Testis (tissue), 3 donors: ENCODE data around the gene THUMPD2. TPM values are rescaled to one million over a fixed set of nuclear protein-coding genes. Genes with fewer than 3 reads are reported as not detected.

Experiments
- DNase-seq: peaks from one replicate; pipeline ENCODE4 v3.0.0-alpha.2; 2019
- H3K27ac ChIP-seq, 2 donors: fragments of 200-600 bp; sonication (generic); one replicate each; pipeline ENCODE4 v1.5.1; 2019
- H3K27me3 ChIP-seq: fragments of 200-600 bp; sonication (generic); one replicate; pipeline ENCODE4 v1.5.1; 2019
- H3K36me3 ChIP-seq: fragments of 200-600 bp; sonication (generic); one replicate; pipeline ENCODE4 v1.5.1; 2017; ENCODE audit warnings: low read depth; ENCODE audit errors: missing control alignments
- H3K4me1 ChIP-seq: fragments of 200-600 bp; sonication (generic); one replicate; pipeline ENCODE4 v1.5.1; 2019
- H3K4me3 ChIP-seq, 2 donors: fragments of 200-600 bp; sonication (generic); one replicate each; pipeline ENCODE4 v1.5.1; 2017 to 2019
- H3K9me3 ChIP-seq: fragments of 200-600 bp; sonication (generic); one replicate; pipeline ENCODE4 v1.5.1; 2017
- POLR2A ChIP-seq: fragments of 450-650 bp; IDR thresholded peaks from one replicate; pipeline ENCODE4 v1.6.1; 2017; ENCODE audit warnings: antibody characterized with exemption, mild to moderate bottlenecking, moderate library complexity
- WGBS, 2 donors: methylation state at CpG; one replicate each; pipeline ENCODE4 v1.1.5; 2018; 5-methylcytosine and 5-hydroxymethylcytosine counted together
- intact Hi-C: fragments of 100-400 bp; cut with DNase I; formaldehyde crosslinking; loops from one replicate; pipeline ENCODE4 v1.15.1; 2023; ENCODE audit warnings: low total_unique reads
- polyA plus RNA-seq: library from polyadenylated mRNA; stranded (reverse); fragments of 350-450 nt; fragmentation: Illumina TruSeq; extraction: RNeasy Lipid Tissue Mini Kit (QIAGEN cat#74804); gene quantifications from one replicate; pipeline ENCODE4 v1.2.3, GENCODE V29; 2014; ENCODE audit warnings: low read depth, low replicate concordance; ENCODE audit not compliant: insufficient read depth
- total RNA-seq, 2 donors: library from RNA; depleted of rRNA; stranded (reverse); fragments of >200 nt; gene quantifications; one replicate each; pipeline ENCODE4 v1.2.3, GENCODE V29; 2016
- TF ChIP-seq, protein P1 (sequence below), 3 experiments: fragments of 450-650 bp in 2 of 3; fragments of 200-600 bp in 1 of 3; sonication (generic) in 1 of 3; IDR thresholded peaks; one replicate each; pipeline ENCODE4 v1.5.1; 2016 to 2019; ENCODE audit warnings: antibody characterized with exemption in 3 of 3, mild to moderate bottlenecking in 2 of 3, moderate library complexity in 1 of 3

Gene THUMPD2
- total and polyA plus RNA-seq, 3 donors from 2014 or later: 3.8 to 16.6 (median 15.4) TPM

DNA sequence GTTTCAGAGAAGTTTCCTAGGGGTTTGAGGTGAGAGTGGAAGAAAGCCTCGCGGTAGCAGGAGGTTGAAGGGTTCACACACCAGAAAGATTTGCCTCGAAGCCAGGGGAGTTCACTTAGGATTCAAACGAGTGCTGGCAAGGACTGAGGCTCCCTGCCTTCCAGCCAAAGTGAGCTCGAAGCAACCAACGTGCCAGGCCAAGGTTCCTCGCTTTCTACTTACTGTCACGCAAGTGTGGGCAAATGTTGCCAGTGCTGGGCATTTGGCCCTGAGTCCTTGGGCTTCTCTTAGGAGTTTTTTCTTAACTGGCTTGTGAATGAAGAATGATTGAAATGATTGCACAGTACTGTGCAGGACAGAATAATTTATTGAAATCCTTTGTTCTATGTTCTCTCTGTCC lies 59.7 kb downstream of the THUMPD2 start:
- Histone ChIP-seq H3K4me1 (no peaks in the 10 kb centered on the region), H3K27ac (no peak overlapping the region), H3K27me3 (no peaks in the 10 kb centered on the region), H3K36me3 (no peaks in the 10 kb centered on the region), H3K9me3 (no peaks in the 10 kb centered on the region), H3K4me3 (no peak overlapping the region)
- peak; percentile 44 for DNase-seq
- intact Hi-C loops: no loop called here
- TF ChIP-seq POLR2A: no peak
- TF ChIP-seq, protein P1, sequence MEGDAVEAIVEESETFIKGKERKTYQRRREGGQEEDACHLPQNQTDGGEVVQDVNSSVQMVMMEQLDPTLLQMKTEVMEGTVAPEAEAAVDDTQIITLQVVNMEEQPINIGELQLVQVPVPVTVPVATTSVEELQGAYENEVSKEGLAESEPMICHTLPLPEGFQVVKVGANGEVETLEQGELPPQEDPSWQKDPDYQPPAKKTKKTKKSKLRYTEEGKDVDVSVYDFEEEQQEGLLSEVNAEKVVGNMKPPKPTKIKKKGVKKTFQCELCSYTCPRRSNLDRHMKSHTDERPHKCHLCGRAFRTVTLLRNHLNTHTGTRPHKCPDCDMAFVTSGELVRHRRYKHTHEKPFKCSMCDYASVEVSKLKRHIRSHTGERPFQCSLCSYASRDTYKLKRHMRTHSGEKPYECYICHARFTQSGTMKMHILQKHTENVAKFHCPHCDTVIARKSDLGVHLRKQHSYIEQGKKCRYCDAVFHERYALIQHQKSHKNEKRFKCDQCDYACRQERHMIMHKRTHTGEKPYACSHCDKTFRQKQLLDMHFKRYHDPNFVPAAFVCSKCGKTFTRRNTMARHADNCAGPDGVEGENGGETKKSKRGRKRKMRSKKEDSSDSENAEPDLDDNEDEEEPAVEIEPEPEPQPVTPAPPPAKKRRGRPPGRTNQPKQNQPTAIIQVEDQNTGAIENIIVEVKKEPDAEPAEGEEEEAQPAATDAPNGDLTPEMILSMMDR (IDR thresholded peaks at IDR 0.05): no peak
- 68 to 69% methylated on average over 8 of the region's 8 CpGs for WGBS, 2 donors

DNA sequence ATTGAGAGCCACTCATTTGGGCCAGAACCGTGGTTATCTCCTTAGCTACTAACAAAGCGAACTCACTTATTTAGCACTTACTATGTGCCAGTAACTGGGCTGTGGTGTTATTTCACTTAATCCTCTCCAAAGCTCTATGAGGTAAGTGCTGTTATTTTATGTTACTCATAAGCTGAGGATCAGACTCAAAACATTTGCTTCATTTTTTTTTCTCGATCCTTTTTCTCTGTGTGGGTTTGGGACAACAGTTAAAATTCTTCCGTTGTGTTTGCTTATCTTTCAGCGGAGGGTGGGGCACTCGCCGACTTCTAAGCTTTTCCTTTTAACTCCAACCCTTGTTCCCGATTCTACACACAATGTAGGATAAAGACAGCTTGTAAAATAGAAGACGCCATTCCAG lies 60.6 kb downstream of the THUMPD2 start:
- H3K4me1 ChIP-seq: no peaks in the 10 kb centered on the region
- H3K9me3 ChIP-seq: no peaks in the 10 kb centered on the region
- no peak overlapping the region for H3K4me3 ChIP-seq
- H3K27me3 ChIP-seq: no peaks in the 10 kb centered on the region
- WGBS, 2 donors: 90 to 91% methylated on average over 9 of the region's 9 CpGs
- TF ChIP-seq, protein P1 (IDR thresholded peaks at IDR 0.05): no peak
- no peak for TF ChIP-seq POLR2A
- no peak for DNase-seq
- H3K27ac ChIP-seq: no peak overlapping the region
- intact Hi-C loops: no loop called here
- no peaks in the 10 kb centered on the region for H3K36me3 ChIP-seq

DNA sequence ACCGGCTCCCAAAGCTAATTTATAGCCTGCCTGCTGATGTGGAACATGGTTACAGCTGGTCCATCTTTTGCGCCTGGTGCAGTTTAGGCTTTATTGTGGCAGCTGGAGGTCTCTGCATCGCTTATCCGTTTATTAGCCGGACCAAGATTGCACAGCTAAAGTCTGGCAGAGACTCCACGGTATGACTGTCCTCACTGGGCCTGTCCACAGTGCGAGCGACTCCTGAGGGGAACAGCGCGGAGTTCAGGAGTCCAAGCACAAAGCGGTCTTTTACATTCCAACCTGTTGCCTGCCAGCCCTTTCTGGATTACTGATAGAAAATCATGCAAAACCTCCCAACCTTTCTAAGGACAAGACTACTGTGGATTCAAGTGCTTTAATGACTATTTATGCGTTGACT lies 62.0 kb downstream of the THUMPD2 start:
- no peaks in the 10 kb centered on the region for H3K27me3 ChIP-seq
- TF ChIP-seq POLR2A: no peak
- TF ChIP-seq, protein P1 (IDR thresholded peaks at IDR 0.05): no peak
- H3K4me3 ChIP-seq: no peak overlapping the region
- no peak overlapping the region for H3K27ac ChIP-seq
- H3K36me3 ChIP-seq: no peaks in the 10 kb centered on the region
- intact Hi-C loops: no loop called here
- no peaks in the 10 kb centered on the region for H3K4me1 ChIP-seq
- no peaks in the 10 kb centered on the region for H3K9me3 ChIP-seq
- 86 to 90% methylated on average over 12 of the region's 12 CpGs for WGBS, 2 donors
- DNase-seq: no peak

GRCh38 chr2:39715822-39716221 lies 63.2 kb downstream of the THUMPD2 start:
- DNase-seq: no peak

GRCh38 chr2:39715095-39715494 lies 64.0 kb downstream of the THUMPD2 start:
- H3K36me3 ChIP-seq: no peaks in the 10 kb centered on the region
- no peaks in the 10 kb centered on the region for H3K27me3 ChIP-seq
- no peak overlapping the region for H3K27ac ChIP-seq
- no peak overlapping the region for H3K4me3 ChIP-seq
- intact Hi-C loops: no loop called here
- no peak for TF ChIP-seq POLR2A
- TF ChIP-seq, protein P1 (IDR thresholded peaks at IDR 0.05): no peak
- no peaks in the 10 kb centered on the region for H3K4me1 ChIP-seq
- no peaks in the 10 kb centered on the region for H3K9me3 ChIP-seq
- no peak for DNase-seq

More at GRCh38 chr2:39715822-39716221, 63.2 kb downstream of the THUMPD2 start:
- Histone ChIP-seq H3K4me1 (no peaks in the 10 kb centered on the region), H3K27me3 (no peaks in the 10 kb centered on the region), H3K9me3 (no peaks in the 10 kb centered on the region), H3K36me3 (no peaks in the 10 kb centered on the region), H3K27ac (no peak overlapping the region), H3K4me3 (no peak overlapping the region)
- intact Hi-C loops: no loop called here
- TF ChIP-seq POLR2A: no peak
- TF ChIP-seq, protein P1 (IDR thresholded peaks at IDR 0.05): no peak
- 87 to 91% methylated on average over 3 of the region's 3 CpGs for whole genome bisulfite sequencing, 2 donors
